GM12878 (cell line): Measurements from ENCODE around the gene RHBDD1. TPM values are rescaled to one million over a fixed set of nuclear protein-coding genes. Genes with fewer than 3 reads are reported as not detected.

ENCODE experiments used
- ATAC-seq: fragments of 200-7000 bp; cut with Tn5 transposase; 3 replicates; pipeline ENCODE4 v1.9.1; 2020; ENCODE audit warnings: mild to moderate bottlenecking, moderate library complexity
- BruUV-seq: library from RNA; stranded (reverse); fragments of 400-500 nt; replicated peaks from 2 replicates; lab custom pipeline; 2021; lab: Mats Ljungman, UMichigan
- CTCF ChIA-PET: fragments of 300-600 bp; sonication (Branson Sonifier 250); formaldehyde crosslinking; extraction: SDS; loops from one replicate; lab custom pipeline; 2021; ENCODE audit warnings: inconsistent platforms; lab: Yijun Ruan, JAX
- POLR2A ChIA-PET: fragments of 350-600 bp; formaldehyde crosslinking; extraction: SDS; loops from one replicate; lab custom pipeline; 2021; ENCODE audit warnings: inconsistent platforms; lab: Charles Lee
- RAD21 ChIA-PET: fragments of 300-600 bp; sonication (Branson Sonifier 250); formaldehyde crosslinking; loops from one replicate; lab custom pipeline; 2023; ENCODE audit warnings: antibody characterized with exemption; ENCODE audit not compliant: unreplicated experiment; lab: Charles Lee
- SMC1A ChIA-PET: fragments of 300-600 bp; sonication (Branson Sonifier 250); formaldehyde crosslinking; loops from one replicate; lab custom pipeline; 2023; ENCODE audit not compliant: unreplicated experiment, uncharacterized antibody; lab: Charles Lee
- DNase-seq: peaks from one replicate; pipeline ENCODE4 v3.0.0-alpha.2; 2011; ENCODE audit warnings: low read depth, low spot score
- FAIRE-seq: peaks from 3 replicates; lab custom pipeline; 2011; peaks lifted over from hg19 to GRCh38; lab: Jason Lieb, UNC
- H2AFZ ChIP-seq: 2 replicates; pipeline ENCODE4 v1.6.0; 2011; ENCODE audit warnings: low read depth, low read length, control low read depth; ENCODE audit not compliant: control insufficient read depth
- H3K27ac ChIP-seq: 2 replicates; pipeline ENCODE4 v1.5.1; 2011; ENCODE audit warnings: control low read depth; ENCODE audit not compliant: control insufficient read depth, insufficient read depth
- H3K27me3 ChIP-seq, 2 experiments: replicated peaks in 1 of 2; 2 replicates each; pipeline versions ENCODE4 v1.6.0 to v1.6.1; 2011; ENCODE audit warnings: low read length in 1 of 2; ENCODE audit not compliant: control insufficient read depth in 2 of 2, insufficient read depth in 2 of 2
- H3K36me3 ChIP-seq, 2 experiments: 2 replicates each; pipeline ENCODE4 v1.5.1; 2011; ENCODE audit warnings: low read length in 1 of 2; ENCODE audit not compliant: control insufficient read depth in 2 of 2, insufficient read depth in 2 of 2
- H3K4me1 ChIP-seq: 2 replicates; pipeline ENCODE4 v1.6.1; 2011; ENCODE audit warnings: mild to moderate bottlenecking, low read length, moderate library complexity, mixed read lengths; ENCODE audit not compliant: control insufficient read depth, insufficient read depth
- H3K4me2 ChIP-seq: 2 replicates; pipeline ENCODE4 v1.6.0; 2011; ENCODE audit warnings: control low read depth; ENCODE audit not compliant: control insufficient read depth, insufficient read depth
- H3K4me3 ChIP-seq: fragments of 200-600 bp; sonication (generic); 2 replicates; pipeline ENCODE4 v1.5.1; 2016
- H3K79me2 ChIP-seq: 2 replicates; pipeline ENCODE4 v1.6.0; 2011; ENCODE audit warnings: low read length; ENCODE audit not compliant: control insufficient read depth, insufficient read depth
- H3K9ac ChIP-seq: 2 replicates; pipeline ENCODE4 v1.8.0; 2011; ENCODE audit warnings: low read length, control low read depth, mixed read lengths; ENCODE audit not compliant: control insufficient read depth, insufficient read depth
- H3K9me3 ChIP-seq: replicated peaks from 3 replicates; pipeline ENCODE4 v1.5.1; 2011; ENCODE audit warnings: mild to moderate bottlenecking, low read length; ENCODE audit not compliant: control insufficient read depth, insufficient read depth
- H4K20me1 ChIP-seq: 2 replicates; pipeline ENCODE4 v1.6.0; 2011; ENCODE audit not compliant: control insufficient read depth, insufficient read depth
- BACH1 ChIP-seq: fragments of 450-650 bp; IDR thresholded peaks from 2 replicates; pipeline ENCODE4 v1.6.1; 2017; ENCODE audit warnings: mild to moderate bottlenecking, borderline replicate concordance
- CTCF ChIP-seq, 3 experiments: IDR thresholded peaks in 2 of 3; conservative IDR thresholded peaks in 1 of 3; 2 replicates each; pipeline ENCODE4 v1.5.1; 2011; ENCODE audit warnings: low read depth in 3 of 3, low read length in 3 of 3, mild to moderate bottlenecking in 3 of 3, control low read depth in 2 of 3, moderate library complexity in 2 of 3, inconsistent platforms in 1 of 3, mixed read lengths in 1 of 3; ENCODE audit not compliant: control insufficient read depth in 2 of 3, insufficient read depth in 1 of 3; ENCODE audit errors: extremely low read depth in 1 of 3
- HDAC2 ChIP-seq: fragments of 200-600 bp; sonication (generic); IDR thresholded peaks from 2 replicates; pipeline ENCODE4 v1.6.1; 2017
- JUND ChIP-seq: IDR thresholded peaks from 2 replicates; pipeline ENCODE4 v1.6.1; 2012; ENCODE audit warnings: low read depth, mild to moderate bottlenecking, low read length, improper control_type of control experiment, moderate library complexity
- MLLT1 ChIP-seq: fragments of 450-650 bp; IDR thresholded peaks from 2 replicates; pipeline ENCODE4 v1.6.1; 2016; ENCODE audit warnings: mild to moderate bottlenecking
- NBN ChIP-seq: fragments of 450-650 bp; IDR thresholded peaks from 2 replicates; pipeline ENCODE4 v1.6.1; 2016
- NR2F1 ChIP-seq: fragments of 450-650 bp; conservative IDR thresholded peaks from 2 replicates; pipeline ENCODE4 v1.6.1; 2017; ENCODE audit warnings: mild to moderate bottlenecking
- STAT3 ChIP-seq: IDR thresholded peaks from 2 replicates; pipeline ENCODE4 v1.6.1; 2011; ENCODE audit warnings: low read depth, low read length, improper control_type of control experiment
- USF1 ChIP-seq: IDR thresholded peaks from 2 replicates; pipeline ENCODE4 v1.6.1; 2011; ENCODE audit warnings: borderline replicate concordance, low read depth, mild to moderate bottlenecking, moderate library complexity, mixed read lengths, low read length; ENCODE audit not compliant: insufficient read depth; ENCODE audit errors: extremely low read length
- ZNF274 ChIP-seq: IDR thresholded peaks from one replicate; pipeline ENCODE4 v1.8.0; 2011; ENCODE audit not compliant: insufficient read length, insufficient read depth
- WGBS: methylation state at CpG from one replicate; pipeline ENCODE4 v1.1.6; 2016; ENCODE audit warnings: low lambda C conversion rate; ENCODE audit not compliant: insufficient replicate concordance, insufficient coverage; ENCODE audit errors: missing lambda C conversion rate; 5-methylcytosine and 5-hydroxymethylcytosine counted together
- in situ Hi-C: fragments of 300-500 bp; cut with MboI; formaldehyde crosslinking; loops from 9 replicates; pipeline ENCODE4 v1.14.3; 2018; ENCODE audit warnings: mixed read lengths
- intact Hi-C: fragments of 100-400 bp; cut with micrococcal nuclease; formaldehyde crosslinking; loops from one replicate; pipeline ENCODE4 v1.14.2; 2022; ENCODE audit not compliant: unreplicated experiment
- polyA plus RNA-seq, 11 experiments: library from polyadenylated mRNA; depleted of rRNA in 4 of 11; unstranded in 6 of 11; stranded (reverse) in 5 of 11; fragments of >200 nt; fragmentation: Nextera tagmentation in 4 of 11; fragmentation: Illumina TruSeq in 1 of 11; extraction: Ambion mirVana in 4 of 11; extraction: Trizol in 1 of 11; gene quantifications; 1 replicate in 1 of 11; 2 replicates in 10 of 11; pipeline versions ENCODE4 v1.2.1 to v1.2.3, GENCODE V29; 2011 to 2016; ENCODE audit warnings: inconsistent platforms in 2 of 11, missing spikeins in 2 of 11, low read depth in 1 of 11
- total RNA-seq, 4 experiments: library from RNA; depleted of rRNA in 3 of 4; stranded (reverse); fragments of >200 nt in 3 of 4; fragmentation: Illumina TruSeq in 1 of 4; extraction: Trizol in 1 of 4; gene quantifications; 2 replicates each; pipeline versions ENCODE4 v1.2.1 to v1.2.3, GENCODE V29; 2013 to 2021
- TF ChIP-seq, protein P1 (sequence below): fragments of 450-650 bp; IDR thresholded peaks from 2 replicates; pipeline ENCODE4 v1.6.1; 2017; ENCODE audit warnings: mild to moderate bottlenecking, low read depth, inconsistent platforms; ENCODE audit not compliant: poor library complexity, severe bottlenecking
- TF ChIP-seq, protein P2 (sequence below): IDR thresholded peaks from 2 replicates; pipeline ENCODE4 v1.6.1; 2011; ENCODE audit warnings: low read depth, low read length, improper control_type of control experiment, borderline replicate concordance

Gene RHBDD1
- total and polyA plus RNA-seq, 10 of the 15 experiments (the other 5 are each of a cell fraction or from before 2014, with no cell fraction given): 7.1 to 36.4 (median 14.7) TPM

DNA sequence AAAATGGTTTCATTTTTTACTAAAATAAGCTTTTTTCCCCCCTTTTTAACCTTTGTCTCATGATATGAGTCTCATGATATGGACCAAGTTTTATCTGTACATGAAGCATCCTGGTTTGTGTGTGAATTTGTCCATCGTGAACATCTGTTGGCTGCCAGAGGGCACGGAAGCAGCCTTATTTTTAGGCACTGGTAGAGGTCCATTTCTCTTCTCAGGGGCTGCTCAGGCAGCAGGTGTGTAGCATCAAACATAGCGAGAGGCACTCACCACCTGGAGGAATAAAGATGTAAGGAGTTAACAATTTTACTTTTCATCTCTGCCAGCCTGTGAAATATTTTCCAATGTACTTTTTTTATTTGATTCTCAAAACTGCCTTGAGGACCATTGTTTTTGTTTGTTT is 134.5 kb downstream of the RHBDD1 start:
- H3K4me3 ChIP-seq: peak overlapping the region; percentile 56; the same call in 1 of the 2 replicates
- FAIRE-seq (no peak), DNase-seq (no peak)

More for the DNA sequence above, 134.5 kb downstream of the RHBDD1 start:
- peak; percentile 79 for ATAC-seq
- Histone ChIP-seq H4K20me1 (no peaks in the 10 kb centered on the region), H3K4me2 (peak overlapping the region; percentile 70), H3K9me3 (no peaks in the 10 kb centered on the region; the same call in 2 of the 3 replicates), H2AFZ (peak overlapping the region; percentile 86), H3K36me3 (0 out of 4 replicates have a peak, but pooled peaks cover 0 to 3% of the 10 kb centered on the region in 2 experiments), H3K79me2 (peaks cover 2% of the 10 kb centered on the region), H3K27ac (peak overlapping the region; percentile 75), H3K27me3 (no peaks in the 10 kb centered on the region), H3K4me1 (peaks cover 5% of the 10 kb centered on the region; the same call in 1 of the 2 replicates), H3K9ac (peak overlapping the region; percentile 49)
- intact Hi-C loops (loop anchor here (2.0 kb wide), 2 partner anchors 64 to 134 kb away; partner anchors contain the start of gene RHBDD1), in situ Hi-C loops (loop anchor here (5.0 kb wide), 1 partner anchor 133 kb away; the partner anchor contains the start of gene RHBDD1)
- ChIA-PET SMC1A (interaction anchor here (1.0 to 1.5 kb wide), 3 partner anchors 17 to 149 kb away, joined by 3 to 5 read pairs (median 4); no protein-coding TSS in a partner anchor), RAD21 (interaction anchor here (0.6 kb wide), 1 partner anchor 150 kb away, joined by 6 read pairs; no protein-coding TSS in a partner anchor), POLR2A (interaction anchor here (0.9 to 1.0 kb wide), 2 partner anchors 13 to 108 kb away, joined by 3 read pairs; no protein-coding TSS in a partner anchor), CTCF (interaction anchor here (1.1 kb wide), 1 partner anchor 135 kb away, joined by 4 read pairs; no protein-coding TSS in a partner anchor)
- TF ChIP-seq CTCF (IDR thresholded peaks at IDR 0.05 in 2 of 3, conservative IDR thresholded peaks at IDR 0.05 in 1 of 3; ENCODE audit: control insufficient read depth in 2 of 3, extremely low read depth in 1 of 3, insufficient read depth in 1 of 3, low read depth in 3 of 3, low read length in 3 of 3): no peak
- no peak for TF ChIP-seq ZNF274
- TF ChIP-seq JUND: no peak
- TF ChIP-seq, protein P1, sequence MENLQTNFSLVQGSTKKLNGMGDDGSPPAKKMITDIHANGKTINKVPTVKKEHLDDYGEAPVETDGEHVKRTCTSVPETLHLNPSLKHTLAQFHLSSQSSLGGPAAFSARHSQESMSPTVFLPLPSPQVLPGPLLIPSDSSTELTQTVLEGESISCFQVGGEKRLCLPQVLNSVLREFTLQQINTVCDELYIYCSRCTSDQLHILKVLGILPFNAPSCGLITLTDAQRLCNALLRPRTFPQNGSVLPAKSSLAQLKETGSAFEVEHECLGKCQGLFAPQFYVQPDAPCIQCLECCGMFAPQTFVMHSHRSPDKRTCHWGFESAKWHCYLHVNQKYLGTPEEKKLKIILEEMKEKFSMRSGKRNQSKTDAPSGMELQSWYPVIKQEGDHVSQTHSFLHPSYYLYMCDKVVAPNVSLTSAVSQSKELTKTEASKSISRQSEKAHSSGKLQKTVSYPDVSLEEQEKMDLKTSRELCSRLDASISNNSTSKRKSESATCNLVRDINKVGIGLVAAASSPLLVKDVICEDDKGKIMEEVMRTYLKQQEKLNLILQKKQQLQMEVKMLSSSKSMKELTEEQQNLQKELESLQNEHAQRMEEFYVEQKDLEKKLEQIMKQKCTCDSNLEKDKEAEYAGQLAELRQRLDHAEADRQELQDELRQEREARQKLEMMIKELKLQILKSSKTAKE: no peak
- no peak for TF ChIP-seq BACH1
- TF ChIP-seq NBN: no peak
- TF ChIP-seq MLLT1: no peak
- no peak for TF ChIP-seq NR2F1
- TF ChIP-seq, protein P2, sequence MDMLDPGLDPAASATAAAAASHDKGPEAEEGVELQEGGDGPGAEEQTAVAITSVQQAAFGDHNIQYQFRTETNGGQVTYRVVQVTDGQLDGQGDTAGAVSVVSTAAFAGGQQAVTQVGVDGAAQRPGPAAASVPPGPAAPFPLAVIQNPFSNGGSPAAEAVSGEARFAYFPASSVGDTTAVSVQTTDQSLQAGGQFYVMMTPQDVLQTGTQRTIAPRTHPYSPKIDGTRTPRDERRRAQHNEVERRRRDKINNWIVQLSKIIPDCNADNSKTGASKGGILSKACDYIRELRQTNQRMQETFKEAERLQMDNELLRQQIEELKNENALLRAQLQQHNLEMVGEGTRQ: no peak
- no peak for TF ChIP-seq HDAC2
- no peak for TF ChIP-seq USF1
- TF ChIP-seq STAT3: no peak
- BruUV-seq: no TSS peak
- WGBS: 2% methylated on average over 3 of the region's 3 CpGs
